NCI-H1417 treated with DMSO at 0.1 percent for 48 hours (cell line): ENCODE results near the gene PET117.
"Not testable (repeated sequence)": the region's sequence is repeated elsewhere in the genome, so short reads cannot be mapped to it uniquely, and the experiment has no call there.

Source experiments
- DNase-seq: peaks from one replicate; lab custom pipeline; 2025; lab: John Stamatoyannopoulos, UW

PET117 gene

GRCh38 chr20:18137412-18138265 lies at the start of gene PET117, which contains the start of gene KAT14:
Gene PET117, plus strand, starts transcription at chr20:18137863. Its CDS starts 93 bp downstream, at chr20:18137956.
Gene KAT14, plus strand, starts transcription at chr20:18137863. Its CDS starts 4,798 bp downstream, at chr20:18142661.
- peak; percentile 64 for DNase-seq

DNA sequence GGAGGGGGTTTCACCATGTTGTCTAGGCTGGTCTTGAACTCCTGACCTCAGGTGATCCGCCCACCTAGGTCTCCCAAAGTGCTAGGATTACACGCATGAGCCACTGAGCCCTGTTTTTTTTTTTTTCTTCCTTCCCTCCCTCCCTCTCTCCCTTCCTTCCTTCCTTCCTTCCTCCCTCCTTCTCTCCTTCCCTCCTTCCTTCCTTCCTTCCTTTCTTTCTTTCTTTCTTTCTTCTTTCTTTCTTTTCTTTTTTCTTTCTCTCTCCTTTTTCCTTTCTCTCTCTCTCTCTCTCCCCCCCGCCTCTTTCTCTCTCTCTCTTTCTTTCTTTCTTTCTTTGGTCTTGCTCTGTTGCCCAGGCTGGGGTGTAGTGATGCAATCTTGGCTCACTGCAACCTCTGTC lies 49.4 kb upstream of the PET117 start:
- not testable (repeated sequence) for DNase-seq

DNA sequence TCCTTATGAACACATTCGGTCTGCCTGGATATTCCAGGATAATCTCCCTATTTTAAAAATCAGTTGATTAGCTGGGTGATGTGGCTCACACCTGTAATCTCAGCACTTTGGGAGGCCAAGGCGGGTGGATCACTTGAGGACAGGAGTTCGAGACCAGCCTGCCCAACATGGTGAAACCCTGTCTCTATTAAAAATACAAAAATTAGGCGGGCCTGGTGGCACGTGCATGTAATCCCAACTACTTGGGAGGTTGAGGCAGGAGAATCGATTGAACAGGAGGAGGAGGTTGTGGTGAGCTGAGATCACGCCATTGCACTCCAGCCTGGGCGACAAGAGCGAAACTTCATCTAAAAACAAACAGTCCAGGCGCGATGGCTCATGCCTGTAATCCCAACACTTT lies 48.8 kb upstream of the PET117 start:
- not testable (repeated sequence) for DNase-seq

- DNase-seq, result no peak
Measured at GRCh38 chr20:18090044-18090443, 47.6 kb upstream of the PET117 start.

GRCh38 chr20:18090477-18090876 lies 47.2 kb upstream of the PET117 start:
- DNase-seq, result no peak

- DNase-seq, result no peak
Measured at GRCh38 chr20:18091623-18092022, 46.0 kb upstream of the PET117 start.

- DNase-seq, result no peak
Measured at GRCh38 chr20:18092890-18093289, 44.8 kb upstream of the PET117 start.

GRCh38 chr20:18093388-18093787 lies 44.3 kb upstream of the PET117 start:
- no peak for DNase-seq

GRCh38 chr20:18094191-18094590 lies 43.5 kb upstream of the PET117 start:
- DNase-seq, result no peak

DNA sequence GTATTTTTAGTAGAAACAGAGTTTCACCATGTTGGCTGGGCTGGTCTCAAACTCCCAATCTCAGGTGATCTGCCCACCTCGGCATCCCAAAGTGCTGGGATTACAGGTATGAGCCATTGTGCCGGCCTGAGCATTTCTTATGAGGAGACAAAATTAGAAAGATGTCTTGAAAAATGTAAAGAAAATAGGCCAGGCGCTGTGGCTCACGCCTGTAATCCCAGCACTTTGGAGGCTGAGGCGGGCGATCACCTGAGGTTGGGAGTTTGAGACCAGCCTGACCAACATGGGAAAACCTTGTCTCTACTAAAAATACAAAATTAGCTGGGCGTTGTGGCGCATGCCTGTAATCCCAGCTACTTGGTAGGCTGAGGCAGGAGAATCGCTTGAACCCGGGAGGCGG lies 37.1 kb upstream of the PET117 start:
- not testable (repeated sequence) for DNase-seq

DNA sequence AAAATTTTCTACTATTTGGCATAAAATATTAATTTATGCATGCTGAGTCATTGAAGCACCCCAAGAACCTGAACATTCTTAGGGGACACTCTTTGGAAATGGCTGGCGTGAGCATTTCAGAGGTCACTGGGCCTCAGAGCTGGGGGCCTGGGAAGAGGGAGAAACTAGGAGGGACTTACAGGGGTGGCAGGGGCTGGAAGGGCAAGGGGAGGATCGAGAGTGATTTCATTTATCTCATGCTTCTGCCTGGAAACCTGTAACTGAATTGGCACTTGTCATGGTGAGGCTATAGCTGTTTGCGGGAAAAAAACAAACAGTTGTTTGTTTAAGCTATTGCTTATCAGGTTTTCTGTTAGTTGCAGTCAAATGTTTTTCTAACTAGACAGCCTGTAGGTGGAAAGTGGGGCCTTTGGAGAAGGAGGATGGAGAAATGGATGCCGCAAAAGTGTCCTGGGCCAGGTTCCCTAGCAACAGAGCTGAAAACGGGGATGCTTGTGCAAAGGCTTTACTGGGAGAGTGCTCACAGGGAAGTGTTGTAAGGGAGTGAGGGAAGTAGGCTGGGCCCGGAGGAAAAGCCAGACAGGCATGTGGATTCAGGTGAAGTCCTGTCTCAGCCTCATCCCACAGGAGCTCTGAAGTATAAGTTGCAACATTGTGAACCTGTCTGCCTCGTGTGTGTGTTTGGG lies 36.4 kb upstream of the PET117 start:
- DNase-seq, result no peak

GRCh38 chr20:18103497-18103896 lies 34.2 kb upstream of the PET117 start:
- peak; percentile 63 for DNase-seq

- no peak for DNase-seq
Measured at GRCh38 chr20:18108326-18108725, 29.3 kb upstream of the PET117 start.

DNA sequence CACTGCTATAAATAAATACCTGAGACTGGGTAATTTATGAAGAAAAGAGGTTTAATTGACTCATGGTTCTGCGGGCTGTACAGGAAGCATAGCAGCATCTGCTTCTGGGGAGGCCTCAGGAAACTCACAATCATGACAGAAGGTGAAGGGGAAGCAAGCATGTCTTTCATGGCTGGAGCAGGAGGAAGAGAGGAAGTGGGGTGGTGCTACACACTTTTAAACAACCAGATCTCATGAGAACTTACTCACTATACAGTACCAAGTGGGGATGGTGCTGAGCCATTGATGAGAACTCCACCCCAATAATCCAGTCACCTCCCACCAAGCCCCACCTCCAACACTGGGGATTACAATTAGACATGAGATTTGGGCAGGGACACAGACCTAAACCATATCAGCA lies 9.1 kb upstream of the PET117 start:
- not testable (repeated sequence) for DNase-seq

GRCh38 chr20:18132663-18133062 lies 5.0 kb upstream of the PET117 start:
- DNase-seq, result no peak

- no peak for DNase-seq
Measured at GRCh38 chr20:18133962-18134361, 3.7 kb upstream of the PET117 start.

DNA sequence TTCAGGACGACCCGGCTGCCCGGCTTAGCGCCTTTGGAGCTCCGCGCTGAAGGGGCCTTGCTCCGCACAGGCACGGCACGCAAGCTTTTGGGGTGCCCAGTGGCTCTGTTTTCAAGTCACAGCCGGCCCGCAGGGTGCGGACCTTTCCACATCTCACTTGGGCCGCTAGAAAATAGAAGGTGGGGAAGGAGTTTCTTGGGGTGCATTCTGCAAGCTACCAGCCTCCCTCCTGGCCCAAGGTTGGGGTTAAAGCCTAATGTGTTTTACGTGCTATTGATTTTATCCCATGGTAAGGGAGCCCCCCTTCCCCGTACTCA lies 561 bp downstream of the PET117 start:
- DNase-seq, result no peak

GRCh38 chr20:18138639-18139583 lies 1.2 kb downstream of the PET117 start:
- DNase-seq, result no peak

DNA sequence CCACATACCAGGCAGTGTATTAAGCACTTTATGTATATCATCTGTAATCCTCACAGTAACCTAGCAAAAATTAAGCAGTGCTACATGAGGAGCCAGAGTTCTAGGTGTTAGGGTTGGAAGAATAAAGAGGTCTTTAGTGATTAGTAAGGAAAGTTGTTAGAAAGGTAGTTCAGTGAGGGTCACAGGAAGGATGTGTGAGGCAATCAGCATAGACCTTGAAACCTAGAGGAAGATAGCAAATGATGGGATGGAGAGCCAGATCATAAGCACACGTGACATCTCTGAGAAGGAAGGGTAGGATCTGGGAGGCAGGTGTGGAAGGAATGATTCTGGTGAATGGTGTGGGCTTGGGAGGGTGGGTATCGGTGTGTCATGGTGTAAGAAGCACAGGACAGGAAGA lies 2.2 kb downstream of the PET117 start:
- no peak for DNase-seq

DNA sequence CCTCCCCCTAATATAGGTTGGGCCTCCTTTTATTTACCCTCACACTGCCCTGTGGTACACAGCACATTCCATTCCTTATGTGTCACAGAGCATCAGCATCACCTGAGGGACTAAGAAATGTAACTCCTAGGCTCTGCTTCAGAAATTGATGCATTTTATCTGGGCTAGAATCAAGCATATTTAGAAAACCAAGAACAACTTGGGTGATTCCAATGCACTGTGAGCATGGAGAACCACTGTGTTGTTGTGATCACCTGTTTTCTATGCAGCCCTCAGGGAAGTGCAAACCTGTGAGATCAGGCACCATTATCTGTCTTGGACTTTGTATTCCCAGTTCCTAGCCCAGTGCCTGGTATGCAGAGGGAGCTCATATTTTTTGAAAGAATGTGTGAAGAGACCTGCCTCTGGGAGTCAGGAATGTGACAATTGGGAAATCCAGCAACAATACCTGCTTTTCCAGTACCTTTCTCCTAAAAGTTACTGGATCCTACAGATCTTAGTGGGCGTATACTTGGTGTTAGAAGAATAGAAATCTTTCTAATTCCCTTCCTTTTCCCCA lies 7.0 kb downstream of the PET117 start:
- no peak for DNase-seq

GRCh38 chr20:18154342-18154741 lies 16.7 kb downstream of the PET117 start:
- DNase-seq, result no peak

DNA sequence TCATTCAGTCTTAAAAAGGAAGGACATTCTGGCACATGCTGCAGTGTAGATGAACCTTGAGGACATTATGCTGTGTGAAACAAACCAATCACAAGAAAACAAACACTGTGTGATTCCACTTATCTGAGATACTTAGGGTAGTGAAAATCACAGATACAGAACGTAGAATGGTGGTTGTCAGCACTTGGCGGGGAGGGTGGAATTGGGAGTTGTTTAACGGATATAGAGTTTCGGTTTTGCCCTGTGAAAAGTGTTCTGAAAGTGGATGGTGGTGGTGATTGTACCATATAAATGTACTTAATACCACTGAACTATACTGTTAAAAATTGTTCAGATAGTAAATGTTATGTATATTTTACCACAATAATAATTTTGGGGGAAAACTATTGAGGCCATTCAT lies 18.4 kb downstream of the PET117 start:
- no peak for DNase-seq
